SK-N-SH (cell line): ENCODE measurements around the gene RAPGEF6. TPM values are rescaled to one million over a fixed set of nuclear protein-coding genes. Genes with fewer than 3 reads are reported as not detected.

Experiments used
- CTCF ChIA-PET: fragments of 300-600, 350-600 bp; formaldehyde crosslinking; extraction: SDS; loops from one replicate; lab custom pipeline; 2021; lab: Yijun Ruan, JAX
- POLR2A ChIA-PET: fragments of 350-600 bp; sonication (Branson Sonifier 250); formaldehyde crosslinking; extraction: SDS; loops from one replicate; lab custom pipeline; 2020; ENCODE audit warnings: antibody characterized with exemption, inconsistent platforms; lab: Yijun Ruan, JAX
- DNase-seq: peaks from one replicate; pipeline ENCODE4 v3.0.0; 2012
- H2AFZ ChIP-seq: fragments of 200-600 bp; sonication (generic); 2 replicates; pipeline ENCODE4 v1.8.1; 2016; ENCODE audit warnings: antibody characterized with exemption, mild to moderate bottlenecking, low read depth
- H3F3A ChIP-seq: fragments of 200-600 bp; sonication (generic); replicated peaks from 2 replicates; pipeline ENCODE3; 2016; ENCODE audit warnings: antibody characterized with exemption, mild to moderate bottlenecking; ENCODE audit not compliant: insufficient read depth
- H3K27ac ChIP-seq, 2 experiments: fragments of 200-500 bp in 1 of 2; fragments of 200-600 bp in 1 of 2; sonication (Bioruptor generic) in 1 of 2; sonication (generic), shearing (Covaris generic) in 1 of 2; 2 replicates each; pipeline versions ENCODE4 v1.5.1 to v1.6.1; 2014 to 2016; ENCODE audit warnings: low read depth in 2 of 2, inconsistent platforms in 1 of 2, low read length in 1 of 2, mild to moderate bottlenecking in 1 of 2, mixed read lengths in 1 of 2
- H3K27me3 ChIP-seq: fragments of 200-600 bp; sonication (generic), shearing (Covaris generic); 2 replicates; pipeline ENCODE4 v1.6.1; 2016; ENCODE audit warnings: mixed run types; ENCODE audit not compliant: insufficient read depth
- H3K36me3 ChIP-seq, 2 experiments: fragments of 200-500 bp in 1 of 2; fragments of 200-600 bp in 1 of 2; sonication (Bioruptor generic) in 1 of 2; sonication (generic) in 1 of 2; replicated peaks in 1 of 2; 2 replicates each; pipeline versions ENCODE3 to v1.5.1; 2014 to 2016; ENCODE audit warnings: low read length in 1 of 2, mild to moderate bottlenecking in 1 of 2; ENCODE audit not compliant: insufficient read depth in 2 of 2, control insufficient read depth in 1 of 2
- H3K4me1 ChIP-seq, 2 experiments: fragments of 200-500 bp in 1 of 2; fragments of 200-600 bp in 1 of 2; sonication (Bioruptor generic) in 1 of 2; sonication (generic), shearing (Covaris generic) in 1 of 2; 2 replicates each; pipeline versions ENCODE4 v1.5.1 to v1.6.1; 2014 to 2016; ENCODE audit warnings: low read depth in 1 of 2, low read length in 1 of 2, mixed run types in 1 of 2; ENCODE audit not compliant: insufficient read depth in 2 of 2, control insufficient read depth in 1 of 2
- H3K4me2 ChIP-seq: fragments of 200-600 bp; sonication (generic), shearing (Covaris generic); 2 replicates; pipeline ENCODE4 v1.6.1; 2017; ENCODE audit warnings: mixed run types
- H3K4me3 ChIP-seq, 2 experiments: fragments of 200-500 bp in 1 of 2; fragments of 200-600 bp in 1 of 2; sonication (Bioruptor generic) in 1 of 2; sonication (generic), shearing (Covaris generic) in 1 of 2; 2 replicates each; pipeline versions ENCODE4 v1.5.1 to v1.8.1; 2014 to 2016; ENCODE audit warnings: low read depth in 2 of 2, inconsistent platforms in 1 of 2, low read length in 1 of 2, mild to moderate bottlenecking in 1 of 2, mixed read lengths in 1 of 2, moderate library complexity in 1 of 2
- H3K79me2 ChIP-seq: fragments of 200-600 bp; sonication (generic); 2 replicates; pipeline ENCODE4 v1.8.1; 2017; ENCODE audit warnings: mild to moderate bottlenecking; ENCODE audit not compliant: insufficient read depth
- H3K9ac ChIP-seq: fragments of 200-600 bp; sonication (generic); 2 replicates; pipeline ENCODE4 v1.6.1; 2017; ENCODE audit warnings: mixed run types
- H3K9me2 ChIP-seq: fragments of 200-600 bp; sonication (generic); 2 replicates; pipeline ENCODE4 v1.6.1; 2017; ENCODE audit warnings: mixed run types
- H3K9me3 ChIP-seq: fragments of 200-600 bp; sonication (generic); 2 replicates; pipeline ENCODE4 v1.6.1; 2017; ENCODE audit warnings: mixed run types, mild to moderate bottlenecking, moderate library complexity
- H4K20me1 ChIP-seq: fragments of 200-600 bp; sonication (generic); 2 replicates; pipeline ENCODE4 v1.6.1; 2017; ENCODE audit warnings: mild to moderate bottlenecking, mixed run types; ENCODE audit not compliant: insufficient read depth
- EP300 ChIP-seq, 2 experiments: IDR thresholded peaks; 2 replicates each; pipeline versions ENCODE4 v1.4.0 to v1.6.1; 2012; ENCODE audit warnings: borderline replicate concordance in 1 of 2, low read depth in 1 of 2, low read length in 1 of 2
- FOSL2 ChIP-seq: IDR thresholded peaks from 2 replicates; pipeline ENCODE4 v1.4.0; 2012; ENCODE audit warnings: low read depth, mild to moderate bottlenecking, moderate library complexity, borderline replicate concordance
- GATA2 ChIP-seq: sonication (generic); formaldehyde crosslinking; IDR thresholded peaks from 2 replicates; pipeline ENCODE4 v1.5.0; 2020; ENCODE audit warnings: mild to moderate bottlenecking, missing genetic modification reagents
- JUND ChIP-seq: IDR thresholded peaks from 2 replicates; pipeline ENCODE4 v1.4.0; 2012
- RAD21 ChIP-seq: IDR thresholded peaks from 2 replicates; pipeline ENCODE4 v1.6.1; 2012; ENCODE audit warnings: mild to moderate bottlenecking, low read length
- RCOR1 ChIP-seq: fragments of 150-350 bp; IDR thresholded peaks from 2 replicates; pipeline ENCODE4 v1.6.1; 2017; ENCODE audit warnings: antibody characterized with exemption, low read length
- WGBS: methylation state at CpG from one replicate; pipeline ENCODE4 v1.1.6; 2017; ENCODE audit warnings: low lambda C conversion rate; 5-methylcytosine and 5-hydroxymethylcytosine counted together
- polyA plus RNA-seq, 3 experiments: library from polyadenylated mRNA; depleted of rRNA; stranded (reverse); fragments of >200 nt; gene quantifications; 2 replicates each; pipeline ENCODE4 v1.2.3, GENCODE V29; 2012
- TF ChIP-seq, protein P1 (sequence below): fragments of 200-600 bp; sonication (generic); IDR thresholded peaks from 2 replicates; pipeline ENCODE4 v1.6.1; 2017; ENCODE audit warnings: antibody characterized with exemption, mild to moderate bottlenecking, moderate library complexity
- TF ChIP-seq, protein P2 (sequence below): IDR thresholded peaks from 2 replicates; pipeline ENCODE4; 2012

The RAPGEF6 gene
- polyA plus RNA-seq, 1 of the 3 experiments (the other 2 are of a cell fraction) = 2.9 TPM

DNA sequence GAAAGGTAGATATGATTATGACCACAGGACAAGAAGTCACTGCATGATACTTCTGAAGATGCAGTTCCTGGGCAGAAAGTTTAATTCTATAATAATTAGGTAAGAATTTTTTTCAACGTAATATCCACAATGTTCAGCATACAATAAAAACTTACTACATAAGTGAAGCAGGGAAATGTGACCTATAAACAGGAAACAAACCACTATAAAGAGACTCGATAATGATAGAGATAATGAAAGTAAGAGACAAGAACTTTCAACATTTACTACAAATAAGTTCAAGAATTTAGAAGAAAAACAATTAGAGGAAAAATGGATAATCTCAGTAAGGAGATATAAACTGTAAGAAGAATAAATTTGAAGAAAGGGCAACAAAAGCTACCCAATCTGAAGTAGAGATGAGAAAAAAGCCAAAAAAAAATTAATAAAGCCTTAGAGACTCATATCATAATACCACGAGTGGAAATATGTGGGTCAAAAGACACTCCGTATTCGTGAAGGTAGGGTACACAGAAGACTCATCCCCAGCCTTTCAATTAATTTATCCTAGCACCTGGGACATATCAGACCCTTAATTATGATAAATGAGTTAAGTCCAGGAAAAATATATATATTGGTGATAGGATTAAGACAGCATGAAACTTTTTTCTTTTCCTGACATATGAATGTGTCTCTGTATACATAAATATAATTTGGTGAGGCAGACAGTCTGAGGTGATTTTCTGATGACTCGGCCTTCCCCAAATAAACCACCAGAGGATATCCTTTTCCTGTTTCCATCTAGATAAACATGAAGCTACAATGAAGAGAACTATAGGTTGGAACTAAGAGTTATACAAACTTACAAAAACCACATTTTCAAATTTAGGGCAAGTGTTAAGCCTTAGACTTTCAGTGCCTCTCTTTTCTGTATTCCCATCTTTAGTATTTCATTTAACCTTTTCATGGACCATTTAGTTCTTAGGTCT, 120.4 kb downstream of the RAPGEF6 start:
- H3K9ac ChIP-seq = no peak overlapping the region
- WGBS = 88% methylated on average over 6 of the region's 6 CpGs
- no peak overlapping the region for H2AFZ ChIP-seq
- peaks cover 0 to 12% of the 10 kb centered on the region in 2 experiments; a peak in 1 of 4 replicates for H3K4me1 ChIP-seq
- no peak overlapping the region for H3K4me2 ChIP-seq
- no peaks in the 10 kb centered on the region for H4K20me1 ChIP-seq
- no peaks in the 10 kb centered on the region for H3K9me2 ChIP-seq
- peaks cover 8 to 10% of the 10 kb centered on the region in 2 experiments for H3K36me3 ChIP-seq
- CTCF ChIA-PET = no interaction called here
- peak overlapping the region in 1 of 2 experiments; percentile 57; a peak in 2 of 4 replicates for H3K27ac ChIP-seq
- no peak for DNase-seq
- H3K9me3 ChIP-seq = no peaks in the 10 kb centered on the region
- H3K79me2 ChIP-seq = no peaks in the 10 kb centered on the region
- H3K4me3 ChIP-seq = no peak overlapping the region
- H3K27me3 ChIP-seq = no peaks in the 10 kb centered on the region
- TF ChIP-seq RCOR1 (no peak), JUND (no peak), FOSL2 (0 out of 2 replicates have a peak, but pooled peaks have one; percentile 7), EP300 (IDR thresholded peaks at IDR 0.05; ENCODE audit: borderline replicate concordance in 1 of 2, low read depth in 1 of 2, low read length in 1 of 2) (no peak)
- TF ChIP-seq, protein P1, sequence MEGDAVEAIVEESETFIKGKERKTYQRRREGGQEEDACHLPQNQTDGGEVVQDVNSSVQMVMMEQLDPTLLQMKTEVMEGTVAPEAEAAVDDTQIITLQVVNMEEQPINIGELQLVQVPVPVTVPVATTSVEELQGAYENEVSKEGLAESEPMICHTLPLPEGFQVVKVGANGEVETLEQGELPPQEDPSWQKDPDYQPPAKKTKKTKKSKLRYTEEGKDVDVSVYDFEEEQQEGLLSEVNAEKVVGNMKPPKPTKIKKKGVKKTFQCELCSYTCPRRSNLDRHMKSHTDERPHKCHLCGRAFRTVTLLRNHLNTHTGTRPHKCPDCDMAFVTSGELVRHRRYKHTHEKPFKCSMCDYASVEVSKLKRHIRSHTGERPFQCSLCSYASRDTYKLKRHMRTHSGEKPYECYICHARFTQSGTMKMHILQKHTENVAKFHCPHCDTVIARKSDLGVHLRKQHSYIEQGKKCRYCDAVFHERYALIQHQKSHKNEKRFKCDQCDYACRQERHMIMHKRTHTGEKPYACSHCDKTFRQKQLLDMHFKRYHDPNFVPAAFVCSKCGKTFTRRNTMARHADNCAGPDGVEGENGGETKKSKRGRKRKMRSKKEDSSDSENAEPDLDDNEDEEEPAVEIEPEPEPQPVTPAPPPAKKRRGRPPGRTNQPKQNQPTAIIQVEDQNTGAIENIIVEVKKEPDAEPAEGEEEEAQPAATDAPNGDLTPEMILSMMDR = peak; percentile 17; the same call in 1 of the 2 replicates
- TF ChIP-seq, protein P2, sequence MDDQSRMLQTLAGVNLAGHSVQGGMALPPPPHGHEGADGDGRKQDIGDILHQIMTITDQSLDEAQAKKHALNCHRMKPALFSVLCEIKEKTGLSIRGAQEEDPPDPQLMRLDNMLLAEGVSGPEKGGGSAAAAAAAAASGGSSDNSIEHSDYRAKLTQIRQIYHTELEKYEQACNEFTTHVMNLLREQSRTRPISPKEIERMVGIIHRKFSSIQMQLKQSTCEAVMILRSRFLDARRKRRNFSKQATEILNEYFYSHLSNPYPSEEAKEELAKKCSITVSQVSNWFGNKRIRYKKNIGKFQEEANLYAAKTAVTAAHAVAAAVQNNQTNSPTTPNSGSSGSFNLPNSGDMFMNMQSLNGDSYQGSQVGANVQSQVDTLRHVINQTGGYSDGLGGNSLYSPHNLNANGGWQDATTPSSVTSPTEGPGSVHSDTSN = peak; percentile 10; the same call in 1 of the 2 replicates
- TF ChIP-seq, all 33 proteins: peak for 3
- H3F3A ChIP-seq = peaks cover 18% of the 10 kb centered on the region
- POLR2A ChIA-PET = no interaction called here

- H3K4me2 ChIP-seq = no peak overlapping the region
- no peak overlapping the region for H3K4me3 ChIP-seq
- H3K9me2 ChIP-seq = no peaks in the 10 kb centered on the region
- peaks cover 18% of the 10 kb centered on the region for H3F3A ChIP-seq
- no peak for DNase-seq
- WGBS = 91% methylated on average over 6 of the region's 6 CpGs
- CTCF ChIA-PET = no interaction called here
- H3K4me1 ChIP-seq = peaks cover 0 to 12% of the 10 kb centered on the region in 2 experiments; a peak in 1 of 4 replicates
- TF ChIP-seq RAD21 (no peak), GATA2 (no peak)
- TF ChIP-seq, all 33 proteins: peak for 0
- Histone ChIP-seq H3K79me2 (no peaks in the 10 kb centered on the region), H3K36me3 (peaks cover 6 to 8% of the 10 kb centered on the region in 2 experiments), H3K27me3 (no peaks in the 10 kb centered on the region), H2AFZ (no peak overlapping the region), H3K27ac (no peak overlapping the region; a peak in 1 of 4 replicates), H3K9ac (no peak overlapping the region), H4K20me1 (no peaks in the 10 kb centered on the region), H3K9me3 (no peaks in the 10 kb centered on the region)
- POLR2A ChIA-PET = no interaction called here
Observed at GRCh38 chr5:131513780-131514179, 121.2 kb downstream of the RAPGEF6 start.
